HG03439 (cell line): ENCODE data around the gene DPYD.

Experiments used
- ATAC-seq: cut with Tn5 transposase; IDR thresholded peaks from one replicate; pipeline ENCODE4 v1.9.1; 2021; ENCODE audit warnings: mild to moderate bottlenecking, moderate library complexity; ENCODE audit not compliant: unreplicated experiment

Gene DPYD

GRCh38 chr1:97331165-97331564 is 589.7 kb downstream of the DPYD start:
- no peak for ATAC-seq

DNA sequence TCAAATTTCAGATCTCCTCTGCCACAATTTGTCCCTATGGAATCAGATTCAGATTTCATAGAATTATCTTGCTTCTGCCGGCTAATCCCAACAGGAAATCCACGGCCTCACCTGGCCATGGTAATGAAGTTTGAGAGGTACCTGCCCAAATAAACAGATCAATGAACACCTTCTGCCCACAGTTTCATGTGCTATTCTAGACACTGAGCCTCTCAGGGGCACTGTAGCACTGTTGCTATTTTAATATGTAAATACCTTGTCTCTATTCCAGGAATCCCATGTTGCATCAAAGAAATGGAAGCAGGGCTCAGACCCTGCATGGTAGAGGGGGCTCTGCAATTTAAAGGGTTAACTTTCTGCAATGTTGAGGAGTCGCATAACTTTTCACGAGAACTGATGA is 606.1 kb downstream of the DPYD start:
- no peak for ATAC-seq

- no peak for ATAC-seq
These were observed 612.7 kb downstream of the DPYD start for GRCh38 chr1:97308131-97308530.

DNA sequence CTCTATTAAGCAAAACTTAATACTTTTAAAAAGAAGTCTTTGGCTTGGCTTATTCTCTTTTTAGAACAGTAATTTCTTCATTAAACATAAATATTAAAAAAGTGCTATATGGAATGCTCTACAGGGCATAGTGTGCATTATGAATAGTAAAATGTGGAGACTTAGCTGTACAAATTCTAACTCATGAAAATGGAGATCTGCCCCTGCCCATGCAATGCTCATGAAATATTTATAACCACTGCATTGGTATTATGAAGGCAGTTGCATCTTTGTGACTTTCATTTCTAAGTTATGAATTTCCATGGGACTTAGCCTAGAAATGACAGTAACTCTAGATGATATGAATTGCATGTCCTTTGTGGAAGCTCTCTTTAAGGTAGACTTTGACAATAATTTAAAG is 613.3 kb downstream of the DPYD start:
- ATAC-seq: no peak

- no peak for ATAC-seq
These were observed 613.7 kb downstream of the DPYD start for GRCh38 chr1:97307151-97307550.

- no peak for ATAC-seq
These were observed 614.3 kb downstream of the DPYD start for GRCh38 chr1:97306504-97306903.

- ATAC-seq: no peak
These were observed 616.5 kb downstream of the DPYD start for GRCh38 chr1:97304366-97304765.

DNA sequence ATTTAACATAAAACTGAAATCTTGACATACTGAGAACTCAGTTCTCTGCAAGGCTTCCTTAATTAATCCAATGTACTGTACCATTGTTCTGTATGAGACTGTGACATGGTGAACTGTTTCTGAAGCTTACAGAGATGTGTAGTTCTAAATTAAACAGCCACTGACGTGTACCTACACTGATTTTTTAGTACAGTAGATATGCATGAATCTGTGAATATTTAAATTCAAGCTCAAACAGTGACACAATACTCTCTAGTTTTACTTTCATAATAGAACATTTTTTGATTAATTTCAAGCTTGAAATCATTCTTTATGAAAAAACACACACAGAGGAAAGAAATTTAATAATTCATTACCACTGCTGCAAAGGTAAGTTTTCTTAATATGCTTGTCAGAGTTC is 621.9 kb downstream of the DPYD start:
- ATAC-seq: no peak

DNA sequence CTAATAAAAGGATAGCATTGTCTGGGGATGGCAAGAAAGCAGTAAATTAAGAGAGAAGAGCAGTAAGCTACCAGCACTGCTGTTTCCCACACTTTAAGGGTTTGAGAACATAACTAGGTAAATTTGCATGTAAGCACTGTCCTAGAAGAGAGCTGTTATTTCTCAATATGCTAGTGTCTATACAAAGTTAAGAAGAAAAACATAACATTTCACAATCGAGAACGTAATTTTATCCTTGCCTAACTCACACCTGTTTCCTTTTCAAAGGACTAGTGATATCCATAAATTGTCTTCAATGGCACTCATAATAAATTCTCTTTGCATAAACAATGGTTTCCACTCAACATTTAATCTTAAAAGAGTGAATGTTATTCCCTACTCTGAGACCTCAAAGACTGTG is 623.2 kb downstream of the DPYD start:
- ATAC-seq: no peak

- ATAC-seq: no peak
These were observed 638.9 kb downstream of the DPYD start for GRCh38 chr1:97281962-97282361.

DNA sequence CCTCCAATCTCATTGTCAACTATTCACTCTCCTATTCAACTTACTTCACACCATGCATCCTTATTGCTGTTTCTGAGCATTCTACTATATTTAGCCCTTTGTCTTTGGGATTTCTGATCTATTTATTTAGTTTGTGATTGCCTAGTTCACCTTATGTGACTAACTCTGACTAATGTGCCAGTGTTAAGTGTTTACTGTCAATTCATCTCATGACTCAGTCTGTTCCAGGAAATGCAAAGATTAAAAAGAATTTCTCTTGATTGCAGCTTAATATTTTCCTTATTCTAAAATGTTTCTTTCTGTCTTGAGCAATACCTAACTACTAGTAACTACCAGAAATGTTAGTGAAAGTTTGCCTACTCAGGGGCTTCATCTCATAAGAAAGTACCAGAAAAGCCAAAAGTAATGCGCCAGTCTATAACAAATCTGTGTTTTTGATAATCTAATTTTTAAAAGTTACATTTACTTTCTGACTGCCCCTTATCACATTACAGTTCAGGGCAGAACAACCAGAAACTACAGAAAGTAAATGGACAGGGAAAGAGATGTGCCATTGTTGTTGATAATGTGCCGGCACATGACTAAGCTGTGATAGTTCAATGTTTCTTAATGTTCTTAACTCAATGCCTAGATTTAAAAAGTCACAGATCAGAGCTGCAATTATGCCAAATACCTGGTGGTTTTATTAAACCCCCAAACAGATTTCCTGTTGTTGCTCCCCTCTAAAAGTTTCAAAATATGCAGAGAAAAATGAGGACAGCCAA is 642.8 kb downstream of the DPYD start:
- no peak for ATAC-seq

GRCh38 chr1:97271916-97272788 is 648.7 kb downstream of the DPYD start:
- no peak for ATAC-seq

DNA sequence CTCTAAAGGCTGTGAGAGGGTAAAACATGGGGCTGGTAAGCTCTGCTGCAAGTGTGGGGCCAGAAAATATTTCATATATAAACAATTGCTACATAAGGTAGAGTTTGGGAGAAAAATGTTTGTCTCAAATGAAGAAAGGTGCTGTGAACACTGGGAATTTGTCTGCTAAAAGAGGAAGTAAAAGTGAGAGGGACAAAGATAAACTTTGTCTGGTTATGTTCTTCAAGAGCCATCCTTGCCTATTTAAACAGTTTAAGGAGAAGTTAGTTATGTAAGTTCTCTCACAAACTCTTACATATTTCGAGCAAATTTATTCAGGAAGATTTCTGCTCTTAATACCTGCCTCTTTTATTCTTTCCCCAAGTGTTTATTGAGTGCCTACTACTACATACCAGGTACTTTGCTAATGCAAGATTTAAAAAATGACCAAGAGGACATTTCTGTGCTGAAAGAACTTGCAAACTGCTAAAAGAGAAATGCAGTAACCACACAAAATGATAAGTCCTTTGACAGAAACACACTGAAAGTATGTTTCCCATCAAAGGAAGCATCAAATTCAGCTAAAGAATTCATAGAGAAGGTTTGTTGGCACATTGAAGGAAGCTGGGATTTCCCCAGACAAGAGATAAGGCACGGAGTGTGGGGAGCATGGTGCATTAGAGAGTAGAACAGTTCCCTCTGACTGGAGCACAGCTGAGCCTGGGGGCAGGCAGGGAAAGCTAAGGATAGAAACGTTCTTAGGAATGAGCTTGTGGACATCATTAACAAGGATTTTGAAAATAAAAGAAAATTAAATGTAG is 650.1 kb downstream of the DPYD start:
- ATAC-seq: no peak

- ATAC-seq: no peak
These were observed 655.2 kb downstream of the DPYD start for GRCh38 chr1:97265630-97266029.

- no peak for ATAC-seq
These were observed 658.0 kb downstream of the DPYD start for GRCh38 chr1:97262842-97263241.

DNA sequence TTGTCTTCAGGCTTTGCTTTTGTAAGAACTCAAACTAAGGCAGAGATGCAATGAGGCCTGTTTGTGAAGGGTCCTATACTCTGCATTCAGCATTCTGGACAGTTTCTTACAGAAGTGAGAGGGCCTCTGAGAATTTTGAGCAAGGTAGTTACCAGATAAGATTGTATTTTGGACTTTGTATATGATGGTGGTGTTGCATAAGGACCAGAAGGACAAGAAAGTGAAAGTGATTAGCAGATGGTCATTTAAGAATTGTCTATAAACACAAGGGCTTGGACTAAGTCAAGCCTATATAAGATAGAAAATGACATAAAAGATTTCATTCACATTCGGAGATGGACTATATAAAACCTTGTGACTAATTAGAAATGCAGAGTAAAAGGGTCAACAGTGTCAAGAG is 662.2 kb downstream of the DPYD start:
- ATAC-seq: no peak

DNA sequence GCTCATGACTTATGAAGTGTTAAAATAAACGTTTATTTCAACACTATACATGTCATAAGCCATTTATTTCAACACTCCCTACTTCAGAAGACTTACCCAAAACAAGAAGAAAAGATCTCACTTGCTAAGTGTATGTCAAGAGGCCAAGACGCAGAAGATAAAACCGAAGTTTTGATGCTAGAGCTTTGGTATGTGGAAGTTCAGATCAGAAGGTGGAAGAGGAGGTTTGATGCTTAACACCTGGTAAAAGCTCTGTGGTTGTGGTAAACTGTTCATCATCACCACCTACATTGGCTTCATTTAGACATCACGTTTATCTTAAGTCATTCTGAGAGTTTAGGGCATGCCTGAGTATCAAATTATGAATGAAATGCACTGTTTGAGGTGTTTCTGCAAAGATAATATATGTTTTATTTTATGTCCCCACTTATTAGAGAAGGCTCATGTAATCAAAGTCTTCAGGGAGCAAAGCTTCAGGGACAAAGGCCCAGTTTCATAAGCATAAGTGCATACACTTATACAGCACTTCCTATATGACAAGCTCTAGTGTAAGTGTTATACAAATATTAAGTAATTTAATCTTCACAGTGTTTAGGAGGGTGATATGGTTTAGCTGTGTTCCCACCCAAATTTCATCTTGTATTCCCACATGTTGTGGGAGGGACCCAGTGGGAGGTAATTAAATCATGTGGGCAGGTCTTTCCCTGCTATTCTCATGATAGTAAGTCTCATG is 665.9 kb downstream of the DPYD start:
- no peak for ATAC-seq

DNA sequence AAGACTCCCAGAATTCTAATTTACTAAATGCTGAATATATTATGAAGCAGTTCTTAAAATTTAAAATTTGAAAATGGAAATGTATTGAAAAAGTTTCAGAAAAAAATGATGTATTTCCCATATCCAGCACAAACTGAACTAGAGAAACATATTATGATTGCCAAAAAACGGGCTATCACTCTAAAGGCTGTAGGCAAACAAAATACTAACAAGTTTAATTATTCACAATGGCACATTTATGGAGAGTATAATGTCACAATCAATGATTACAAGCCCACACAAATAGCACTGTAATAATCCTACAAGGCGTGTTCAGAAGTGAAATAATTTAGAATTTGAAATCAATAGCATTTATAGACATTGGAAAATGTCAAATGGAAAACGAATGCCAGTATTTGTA is 667.9 kb downstream of the DPYD start:
- ATAC-seq: no peak

DNA sequence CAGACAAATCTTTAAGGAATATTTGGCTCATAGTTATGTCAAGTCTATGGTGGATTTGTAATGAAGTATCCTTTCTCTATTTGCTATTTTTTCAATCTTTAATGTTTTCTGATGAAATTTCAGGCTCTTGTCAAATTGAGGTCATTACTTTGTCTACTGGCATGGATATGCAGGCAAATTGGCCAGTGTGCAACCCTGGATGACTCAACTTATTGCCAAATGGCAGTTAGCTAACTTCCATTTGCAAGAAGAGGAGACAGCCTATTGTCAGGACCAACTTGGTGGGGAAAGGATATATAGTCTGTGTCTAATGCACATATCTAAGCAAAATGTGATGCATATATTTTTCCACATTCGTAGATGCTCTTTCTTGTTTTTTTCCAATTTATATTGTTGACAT is 668.8 kb downstream of the DPYD start:
- ATAC-seq: no peak

GRCh38 chr1:97247196-97247595 is 673.6 kb downstream of the DPYD start:
- ATAC-seq: no peak

DNA sequence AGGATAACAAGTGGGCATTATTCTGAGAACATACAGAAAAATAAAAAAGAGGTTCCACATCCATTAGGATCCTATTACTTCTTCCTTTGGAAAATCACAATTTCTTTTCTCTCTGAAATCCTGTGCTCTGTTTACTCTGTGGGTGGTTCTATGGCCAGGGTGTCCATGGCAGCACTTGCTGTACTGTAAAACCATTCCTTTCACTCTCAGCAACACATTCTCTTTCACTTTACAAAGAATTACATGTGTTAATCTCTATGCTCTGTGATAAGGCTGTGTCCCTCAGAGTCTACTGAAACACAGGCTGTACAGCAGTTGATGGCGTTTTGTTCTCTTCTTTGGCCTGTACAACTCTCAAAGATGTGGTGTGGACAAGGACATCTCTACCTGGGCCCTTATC is 675.2 kb downstream of the DPYD start:
- no peak for ATAC-seq
